Measurements from ENCODE around the gene SLC22A2.

DNA sequence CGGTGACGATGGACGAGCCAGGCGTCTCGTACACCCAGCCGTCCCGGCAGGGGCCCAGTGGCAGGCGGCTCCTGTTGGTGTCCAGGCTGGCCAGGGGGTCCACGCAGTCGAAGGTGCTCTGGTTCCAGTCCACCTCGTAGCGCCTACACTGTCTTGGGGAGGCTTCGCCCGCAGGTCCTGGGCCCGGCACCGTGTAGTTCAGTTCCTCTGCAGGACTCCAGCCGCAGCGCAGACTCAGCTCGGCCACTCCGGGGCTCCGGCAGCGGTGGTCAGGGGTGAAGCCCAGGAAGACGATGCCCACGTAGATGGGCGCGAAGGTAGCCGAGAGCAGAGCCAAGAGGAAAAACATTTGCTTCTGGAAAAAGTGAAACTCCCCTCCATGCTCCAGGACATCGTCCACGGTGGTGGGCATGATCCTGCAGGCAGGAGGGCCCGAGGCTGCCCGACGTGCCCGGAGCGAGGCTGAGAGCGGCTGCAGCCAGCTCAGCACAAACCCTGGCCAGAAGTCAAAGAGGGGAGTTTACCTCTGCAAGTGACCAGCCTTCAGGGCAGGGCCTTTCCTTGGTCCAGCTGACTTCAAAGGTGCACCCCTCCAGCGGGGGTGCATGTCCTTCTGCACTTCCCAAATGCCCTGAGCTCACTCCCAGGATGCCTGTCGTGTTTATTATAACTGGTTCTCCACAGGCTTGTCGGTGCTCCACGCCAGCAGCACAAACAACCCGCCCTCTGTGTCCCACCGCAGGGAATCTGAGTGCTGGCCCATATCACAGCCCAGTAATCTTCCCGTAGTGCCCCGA is at the start of gene SLC22A2:
- TF ChIP-seq CTCF (IDR thresholded peaks at IDR 0.05) = no peak
- no peak for TF ChIP-seq FOXJ3 (CRISPR knock-in tag; IDR thresholded peaks at IDR 0.05; ENCODE audit: borderline replicate concordance)
- TF ChIP-seq ESRRA (CRISPR knock-in tag; IDR thresholded peaks at IDR 0.05; ENCODE audit: borderline replicate concordance) = no peak
- no peak for TF ChIP-seq ZNF263 (CRISPR knock-in tag; IDR thresholded peaks at IDR 0.05; ENCODE audit: low read depth)
- no peak for TF ChIP-seq JUN (CRISPR knock-in tag; IDR thresholded peaks at IDR 0.05)
- no peak for TF ChIP-seq SP1 (CRISPR knock-in tag; conservative IDR thresholded peaks at IDR 0.05)
- no peak for TF ChIP-seq ZNF121 (CRISPR knock-in tag; IDR thresholded peaks at IDR 0.05)
- no peak for TF ChIP-seq E2F1 (CRISPR knock-in tag; IDR thresholded peaks at IDR 0.05)
- no peak for TF ChIP-seq FOXP4 (CRISPR knock-in tag; IDR thresholded peaks at IDR 0.05)
- TF ChIP-seq CREB1 (CRISPR knock-in tag; IDR thresholded peaks at IDR 0.05) = no peak
- TF ChIP-seq JAZF1 (CRISPR knock-in tag; IDR thresholded peaks at IDR 0.05) = no peak
